Gastroesophageal sphincter (tissue), 4 donors: ENCODE measurements around the gene NANOGP8. TPM values are rescaled to one million over a fixed set of nuclear protein-coding genes. Genes with fewer than 3 reads are reported as not detected.

ENCODE experiments used
- ATAC-seq: fragments of 150-250 bp; one replicate; pipeline ENCODE4 v1.9.1; 2016; ENCODE audit warnings: mild to moderate bottlenecking, moderate library complexity
- H3K27ac ChIP-seq, 4 donors: fragments of 200-600 bp; sonication (generic) in 3 of 4; 1 replicate in 3 of 4; 2 replicates in 1 of 4; pipeline ENCODE4 v1.5.1; 2016 to 2019
- H3K27me3 ChIP-seq: fragments of 200-600 bp; sonication (generic); one replicate; pipeline ENCODE4 v1.5.1; 2019
- H3K36me3 ChIP-seq, 2 donors: fragments of 200-600 bp; sonication (generic); one replicate each; pipeline ENCODE4 v1.5.1; 2019; ENCODE audit warnings: control low read depth in 1 of 2
- H3K4me1 ChIP-seq, 3 donors: fragments of 200-600 bp; sonication (generic); 1 replicate in 2 of 3; 2 replicates in 1 of 3; pipeline ENCODE4 v1.5.1; 2016 to 2019; ENCODE audit warnings: control low read depth in 2 of 3
- H3K4me3 ChIP-seq, 2 donors: fragments of 200-600 bp; sonication (generic); one replicate each; pipeline ENCODE4 v1.5.1; 2019; ENCODE audit warnings: mild to moderate bottlenecking in 1 of 2, moderate library complexity in 1 of 2
- H3K9me3 ChIP-seq, 3 donors: fragments of 200-600 bp; sonication (generic); one replicate each; pipeline ENCODE4 v1.5.1; 2017 to 2019; ENCODE audit warnings: control low read depth in 2 of 3
- EP300 ChIP-seq: sonication (generic); formaldehyde crosslinking; IDR thresholded peaks from one replicate; pipeline ENCODE4 v1.6.1; 2017; ENCODE audit warnings: antibody characterized with exemption, mild to moderate bottlenecking
- POLR2A ChIP-seq, 2 donors: fragments of 450-650 bp; IDR thresholded peaks; one replicate each; pipeline ENCODE4 v1.6.1; 2017; ENCODE audit warnings: antibody characterized with exemption in 2 of 2, mild to moderate bottlenecking in 2 of 2, moderate library complexity in 1 of 2
- POLR2AphosphoS5 ChIP-seq: sonication (generic); formaldehyde crosslinking; IDR thresholded peaks from one replicate; pipeline ENCODE4 v1.6.1; 2017; ENCODE audit warnings: antibody characterized with exemption
- WGBS, 2 donors: methylation state at CpG; one replicate each; pipeline ENCODE4 v1.1.5; 2018; ENCODE audit warnings: low coverage in 1 of 2; 5-methylcytosine and 5-hydroxymethylcytosine counted together
- total RNA-seq, 4 donors: library from RNA; depleted of rRNA; stranded (reverse); fragments of >200 nt; gene quantifications; one replicate each; pipeline ENCODE4 v1.1.0, GENCODE V29; 2016
- TF ChIP-seq, protein P1 (sequence below), 4 experiments: fragments of 200-600 bp in 2 of 4; fragments of 450-650 bp in 2 of 4; sonication (generic) in 1 of 4; IDR thresholded peaks; one replicate each; pipeline ENCODE4 v1.5.1; 2017 to 2019; ENCODE audit warnings: antibody characterized with exemption in 4 of 4, mild to moderate bottlenecking in 2 of 4, moderate library complexity in 2 of 4

Gene NANOGP8
- total RNA-seq, 4 donors from 2014 or later = 4.0 TPM; not detected in 3

GRCh38 chr15:35107561-35107960 lies 22.5 kb upstream of the NANOGP8 start:
- H3K27me3 ChIP-seq = no peaks in the 10 kb centered on the region
- H3K4me1 ChIP-seq = no peaks in the 10 kb centered on the region
- TF ChIP-seq EP300 = no peak
- no peak overlapping the region for H3K27ac ChIP-seq
- no peak overlapping the region for H3K4me3 ChIP-seq
- WGBS, 2 donors = 90 to 95% methylated on average over 5 of the region's 5 CpGs
- no peaks in the 10 kb centered on the region for H3K9me3 ChIP-seq
- no peaks in the 10 kb centered on the region for H3K36me3 ChIP-seq
- ATAC-seq = no peak

DNA sequence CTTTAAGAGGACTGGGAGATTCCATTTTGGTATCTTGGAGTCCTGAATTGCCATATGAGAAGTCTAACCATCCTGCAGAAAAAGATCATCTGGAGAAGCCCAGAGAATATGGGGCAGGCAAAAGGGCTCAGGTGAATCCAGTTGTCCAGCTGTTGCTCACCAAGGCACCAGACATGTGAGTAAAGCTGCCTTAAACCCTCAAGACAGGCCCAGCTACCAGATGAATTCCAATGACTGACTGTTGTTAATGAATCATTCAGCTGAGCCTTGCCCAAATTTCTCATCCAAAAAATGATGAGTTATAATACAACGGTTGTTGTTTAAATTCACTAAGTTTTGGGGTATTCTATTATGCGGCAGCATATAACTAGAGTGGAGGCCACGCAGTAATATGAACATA lies 22.0 kb upstream of the NANOGP8 start:
- no peaks in the 10 kb centered on the region for H3K27me3 ChIP-seq
- WGBS, 2 donors = 82 to 92% methylated on average over 3 of the region's 3 CpGs
- no peak overlapping the region for H3K27ac ChIP-seq
- H3K36me3 ChIP-seq = no peaks in the 10 kb centered on the region
- H3K4me3 ChIP-seq = no peak overlapping the region
- ATAC-seq = no peak
- TF ChIP-seq, protein P1, sequence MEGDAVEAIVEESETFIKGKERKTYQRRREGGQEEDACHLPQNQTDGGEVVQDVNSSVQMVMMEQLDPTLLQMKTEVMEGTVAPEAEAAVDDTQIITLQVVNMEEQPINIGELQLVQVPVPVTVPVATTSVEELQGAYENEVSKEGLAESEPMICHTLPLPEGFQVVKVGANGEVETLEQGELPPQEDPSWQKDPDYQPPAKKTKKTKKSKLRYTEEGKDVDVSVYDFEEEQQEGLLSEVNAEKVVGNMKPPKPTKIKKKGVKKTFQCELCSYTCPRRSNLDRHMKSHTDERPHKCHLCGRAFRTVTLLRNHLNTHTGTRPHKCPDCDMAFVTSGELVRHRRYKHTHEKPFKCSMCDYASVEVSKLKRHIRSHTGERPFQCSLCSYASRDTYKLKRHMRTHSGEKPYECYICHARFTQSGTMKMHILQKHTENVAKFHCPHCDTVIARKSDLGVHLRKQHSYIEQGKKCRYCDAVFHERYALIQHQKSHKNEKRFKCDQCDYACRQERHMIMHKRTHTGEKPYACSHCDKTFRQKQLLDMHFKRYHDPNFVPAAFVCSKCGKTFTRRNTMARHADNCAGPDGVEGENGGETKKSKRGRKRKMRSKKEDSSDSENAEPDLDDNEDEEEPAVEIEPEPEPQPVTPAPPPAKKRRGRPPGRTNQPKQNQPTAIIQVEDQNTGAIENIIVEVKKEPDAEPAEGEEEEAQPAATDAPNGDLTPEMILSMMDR (IDR thresholded peaks at IDR 0.05) = no peak
- no peak for TF ChIP-seq POLR2A (IDR thresholded peaks at IDR 0.05)
- no peak for TF ChIP-seq POLR2AphosphoS5
- no peak for TF ChIP-seq EP300
- no peaks in the 10 kb centered on the region for H3K4me1 ChIP-seq
- H3K9me3 ChIP-seq = no peaks in the 10 kb centered on the region

DNA sequence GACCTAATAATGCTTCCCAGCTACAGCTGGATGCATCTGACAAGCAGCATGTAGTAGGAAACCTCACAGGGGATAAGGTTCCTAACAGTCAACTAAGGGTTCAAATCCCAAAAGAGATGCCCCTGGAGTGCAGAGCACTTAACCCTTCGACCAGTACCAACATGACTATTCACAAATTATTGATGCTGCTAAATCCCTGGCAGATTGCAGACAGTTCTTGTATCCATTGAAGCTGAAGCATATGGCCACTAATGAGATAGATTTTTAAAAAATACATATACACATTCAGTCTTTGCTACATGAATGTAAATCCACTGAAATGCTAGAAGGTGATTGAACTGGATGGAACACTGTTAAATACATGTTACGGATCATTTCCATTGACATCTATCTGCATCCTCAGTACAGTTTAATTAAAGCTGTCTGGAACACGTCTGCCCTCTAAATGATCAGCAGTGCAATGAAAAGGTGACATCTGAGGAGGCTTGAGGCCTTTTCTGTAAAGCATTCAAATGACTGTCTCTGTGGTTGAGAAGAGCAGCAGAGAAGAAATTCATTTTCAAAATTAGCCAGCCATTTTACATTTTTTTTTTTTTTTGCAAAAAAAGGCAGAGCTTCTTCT lies 19.5 kb upstream of the NANOGP8 start:
- H3K9me3 ChIP-seq = no peaks in the 10 kb centered on the region
- H3K27me3 ChIP-seq = no peaks in the 10 kb centered on the region
- H3K27ac ChIP-seq = no peak overlapping the region
- TF ChIP-seq, protein P1 (IDR thresholded peaks at IDR 0.05) = no peak
- TF ChIP-seq POLR2AphosphoS5 = no peak
- no peak for TF ChIP-seq EP300
- TF ChIP-seq POLR2A (IDR thresholded peaks at IDR 0.05) = no peak
- ATAC-seq = no peak
- H3K4me3 ChIP-seq = no peak overlapping the region
- WGBS, 2 donors = 94% methylated on average over 2 to 3 of the region's 3 CpGs
- H3K4me1 ChIP-seq = no peaks in the 10 kb centered on the region
- H3K36me3 ChIP-seq = no peaks in the 10 kb centered on the region

- H3K9me3 ChIP-seq = no peaks in the 10 kb centered on the region
- 80 to 92% methylated on average over 3 of the region's 3 CpGs for WGBS, 2 donors
These were observed 17.1 kb upstream of the NANOGP8 start for GRCh38 chr15:35102186-35102585.

DNA sequence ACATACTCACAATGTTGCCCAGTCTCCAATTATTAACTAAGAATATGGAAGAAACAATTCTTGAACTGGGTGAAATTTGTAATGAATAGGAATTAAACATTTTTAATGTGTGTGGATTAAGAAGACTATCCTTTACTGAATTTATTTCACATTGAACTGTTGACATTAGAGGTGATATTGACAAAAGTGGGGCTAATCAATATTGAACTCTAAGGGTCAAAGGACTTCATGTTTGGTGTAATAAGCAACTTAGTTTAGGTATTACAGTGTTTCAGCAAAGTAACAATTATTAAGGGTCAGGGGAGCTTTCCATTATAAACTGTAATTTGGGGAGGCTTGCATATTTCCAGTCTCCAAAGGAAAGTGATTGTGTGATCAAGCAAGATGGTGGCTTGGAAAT lies 16.2 kb upstream of the NANOGP8 start:
- Histone ChIP-seq H3K27me3 (no peaks in the 10 kb centered on the region), H3K36me3 (no peaks in the 10 kb centered on the region), H3K27ac (no peak overlapping the region), H3K4me3 (no peak overlapping the region), H3K4me1 (no peaks in the 10 kb centered on the region), H3K9me3 (no peaks in the 10 kb centered on the region)
- no peak for ATAC-seq
- TF ChIP-seq, protein P1 (IDR thresholded peaks at IDR 0.05) = no peak
- no peak for TF ChIP-seq POLR2A (IDR thresholded peaks at IDR 0.05)
- TF ChIP-seq EP300 = no peak
- no peak for TF ChIP-seq POLR2AphosphoS5

More at GRCh38 chr15:35102186-35102585, 17.1 kb upstream of the NANOGP8 start:
- no peak for TF ChIP-seq POLR2A (IDR thresholded peaks at IDR 0.05)
- TF ChIP-seq, protein P1 (IDR thresholded peaks at IDR 0.05) = no peak
- TF ChIP-seq POLR2AphosphoS5 = no peak
- TF ChIP-seq EP300 = no peak
- no peak overlapping the region for H3K4me3 ChIP-seq
- ATAC-seq = no peak
- no peaks in the 10 kb centered on the region for H3K4me1 ChIP-seq
- H3K36me3 ChIP-seq = no peaks in the 10 kb centered on the region
- H3K27me3 ChIP-seq = no peaks in the 10 kb centered on the region
- no peak overlapping the region for H3K27ac ChIP-seq
